Osteoblast (primary cell): ENCODE data around the gene POU2AF1. TPM values are rescaled to one million over a fixed set of nuclear protein-coding genes. Genes with fewer than 3 reads are reported as not detected.

Experiments
- DNase-seq: peaks from one replicate; pipeline ENCODE4 v3.0.0; 2011; ENCODE audit warnings: low spot score, mixed read lengths; ENCODE audit not compliant: insufficient read length; ENCODE audit errors: missing footprints
- H2AFZ ChIP-seq: 2 replicates; pipeline ENCODE4 v1.6.0; 2011; ENCODE audit warnings: mild to moderate bottlenecking, low read length
- H3K27ac ChIP-seq: 2 replicates; pipeline ENCODE4 v1.5.1; 2011; ENCODE audit warnings: mild to moderate bottlenecking, low read depth, low read length, moderate library complexity
- H3K27me3 ChIP-seq: 2 replicates; pipeline ENCODE4 v1.6.0; 2012; ENCODE audit warnings: mild to moderate bottlenecking, control low read depth, inconsistent platforms, low read length, moderate library complexity; ENCODE audit not compliant: insufficient read depth
- H3K36me3 ChIP-seq: 2 replicates; pipeline ENCODE4 v1.5.1; 2011; ENCODE audit warnings: mild to moderate bottlenecking, low read length, control low read depth, moderate library complexity; ENCODE audit not compliant: insufficient read depth
- H3K4me1 ChIP-seq: 2 replicates; pipeline ENCODE4 v1.5.1; 2011; ENCODE audit warnings: mild to moderate bottlenecking, low read length, control low read depth, moderate library complexity; ENCODE audit not compliant: insufficient read depth
- H3K4me2 ChIP-seq: 2 replicates; pipeline ENCODE4 v1.6.0; 2011; ENCODE audit warnings: mild to moderate bottlenecking, low read length; ENCODE audit not compliant: insufficient read depth
- H3K4me3 ChIP-seq: fragments of 200-600 bp; sonication (generic); 3 replicates; pipeline ENCODE4 v1.5.1; 2012; ENCODE audit warnings: mild to moderate bottlenecking, low read length, inconsistent platforms; ENCODE audit not compliant: insufficient read depth
- H3K79me2 ChIP-seq: 2 replicates; pipeline ENCODE4 v1.6.0; 2012; ENCODE audit warnings: mild to moderate bottlenecking, low read length, control low read depth, inconsistent platforms; ENCODE audit not compliant: insufficient read depth
- H3K9me3 ChIP-seq: 2 replicates; pipeline ENCODE4 v1.5.1; 2011; ENCODE audit warnings: low read depth, low read length, control low read depth
- H4K20me1 ChIP-seq: 2 replicates; pipeline ENCODE4 v1.6.0; 2012; ENCODE audit warnings: mild to moderate bottlenecking, low read length, control low read depth; ENCODE audit not compliant: insufficient read depth
- CTCF ChIP-seq: IDR thresholded peaks from 2 replicates; pipeline ENCODE4 v1.5.1; 2011; ENCODE audit warnings: mild to moderate bottlenecking, low read depth, low read length, moderate library complexity; ENCODE audit errors: extremely low read depth
- total RNA-seq: library from RNA; depleted of rRNA; stranded (reverse); fragments of >200 nt; gene quantifications from 2 replicates; pipeline ENCODE4 v1.2.3, GENCODE V29; 2012

The POU2AF1 gene
- not detected in 2 replicates for total RNA-seq

- DNase-seq: peak; percentile 79
- no peak within 1 kb of the TSS for H3K27ac ChIP-seq
- no peaks in the 10 kb centered on the region for H4K20me1 ChIP-seq
- H3K4me1 ChIP-seq: no peaks in the 10 kb centered on the region
- H3K36me3 ChIP-seq: no peaks in the 10 kb centered on the region
- H2AFZ ChIP-seq: no peak within 1 kb of the TSS
- no peaks in the 10 kb centered on the region for H3K27me3 ChIP-seq
- no peak for TF ChIP-seq CTCF
- no peaks in the 10 kb centered on the region for H3K79me2 ChIP-seq
- peak within 1 kb of the TSS; percentile 28 for H3K4me2 ChIP-seq
- H3K4me3 ChIP-seq: no peak within 1 kb of the TSS
- no peaks in the 10 kb centered on the region for H3K9me3 ChIP-seq
Observed at GRCh38 chr11:111378861-111379601, at the start of gene POU2AF1. Gene POU2AF1 (minus strand): TSS chr11:111379275. CDS start chr11:111379177, 98 bp downstream.

GRCh38 chr11:111428113-111428876 lies 49.2 kb upstream of the POU2AF1 start:
- Histone ChIP-seq H3K36me3 (no peaks in the 10 kb centered on the region), H2AFZ (no peak overlapping the region), H3K4me3 (no peak overlapping the region), H3K4me1 (no peaks in the 10 kb centered on the region), H3K4me2 (no peak overlapping the region), H4K20me1 (no peaks in the 10 kb centered on the region), H3K79me2 (no peaks in the 10 kb centered on the region), H3K27me3 (peaks cover 15% of the 10 kb centered on the region), H3K9me3 (no peaks in the 10 kb centered on the region), H3K27ac (no peak overlapping the region)
- no peak for DNase-seq
- no peak for TF ChIP-seq CTCF

GRCh38 chr11:111427471-111427912 lies 48.4 kb upstream of the POU2AF1 start:
- H3K36me3 ChIP-seq: no peaks in the 10 kb centered on the region
- H3K27me3 ChIP-seq: peaks cover 10% of the 10 kb centered on the region
- H3K4me3 ChIP-seq: no peak overlapping the region
- no peak for DNase-seq
- no peak overlapping the region for H2AFZ ChIP-seq
- no peaks in the 10 kb centered on the region for H3K79me2 ChIP-seq
- no peak overlapping the region for H3K4me2 ChIP-seq
- TF ChIP-seq CTCF: no peak
- no peak overlapping the region for H3K27ac ChIP-seq
- no peaks in the 10 kb centered on the region for H4K20me1 ChIP-seq
- H3K9me3 ChIP-seq: no peaks in the 10 kb centered on the region
- H3K4me1 ChIP-seq: no peaks in the 10 kb centered on the region

- no peaks in the 10 kb centered on the region for H4K20me1 ChIP-seq
- H3K4me2 ChIP-seq: no peak overlapping the region
- no peak for TF ChIP-seq CTCF
- H2AFZ ChIP-seq: no peak overlapping the region
- H3K9me3 ChIP-seq: no peaks in the 10 kb centered on the region
- H3K36me3 ChIP-seq: no peaks in the 10 kb centered on the region
- no peaks in the 10 kb centered on the region for H3K79me2 ChIP-seq
- H3K4me3 ChIP-seq: no peak overlapping the region
- no peaks in the 10 kb centered on the region for H3K4me1 ChIP-seq
- no peak for DNase-seq
- H3K27ac ChIP-seq: no peak overlapping the region
- H3K27me3 ChIP-seq: peaks cover 6% of the 10 kb centered on the region
Observed at GRCh38 chr11:111426617-111427016, 47.5 kb upstream of the POU2AF1 start.
